H7 (cell line): Measurements from ENCODE around the gene FSTL5. TPM values are rescaled to one million over a fixed set of nuclear protein-coding genes. Genes with fewer than 3 reads are reported as not detected.

ENCODE experiments used
- DNase-seq: peaks from one replicate; pipeline ENCODE4 v3.0.0; 2012
- H3K27me3 ChIP-seq: 2 replicates; pipeline ENCODE4 v1.6.0; 2011; ENCODE audit warnings: mild to moderate bottlenecking, low read length; ENCODE audit not compliant: control insufficient read depth, insufficient read depth
- H3K36me3 ChIP-seq: replicated peaks from 2 replicates; pipeline ENCODE4 v1.5.1; 2011; ENCODE audit warnings: low read length; ENCODE audit not compliant: control insufficient read depth, insufficient read depth
- H3K4me3 ChIP-seq: 2 replicates; pipeline ENCODE4 v1.5.1; 2011; ENCODE audit warnings: low read depth, mild to moderate bottlenecking, control low read depth, low read length, moderate library complexity; ENCODE audit not compliant: insufficient read depth
- total RNA-seq: library from RNA; depleted of rRNA; stranded (reverse); fragments of >200 nt; shearing (Covaris generic); gene quantifications from 2 replicates; pipeline ENCODE4 v1.2.3, GENCODE V29; 2014

FSTL5 gene
- total RNA-seq, 1 experiment from 2014 or later = 2.3 TPM

- Histone ChIP-seq H3K4me3 (no peak overlapping the region), H3K36me3 (no peaks in the 10 kb centered on the region), H3K27me3 (no peaks in the 10 kb centered on the region)
- DNase-seq = no peak
Observed at GRCh38 chr4:162038112-162038511, 125.7 kb downstream of the FSTL5 start.

GRCh38 chr4:162017863-162018262 is 145.9 kb downstream of the FSTL5 start:
- DNase-seq = no peak
- H3K36me3 ChIP-seq = no peaks in the 10 kb centered on the region
- H3K4me3 ChIP-seq = no peak overlapping the region
- H3K27me3 ChIP-seq = no peaks in the 10 kb centered on the region

DNA sequence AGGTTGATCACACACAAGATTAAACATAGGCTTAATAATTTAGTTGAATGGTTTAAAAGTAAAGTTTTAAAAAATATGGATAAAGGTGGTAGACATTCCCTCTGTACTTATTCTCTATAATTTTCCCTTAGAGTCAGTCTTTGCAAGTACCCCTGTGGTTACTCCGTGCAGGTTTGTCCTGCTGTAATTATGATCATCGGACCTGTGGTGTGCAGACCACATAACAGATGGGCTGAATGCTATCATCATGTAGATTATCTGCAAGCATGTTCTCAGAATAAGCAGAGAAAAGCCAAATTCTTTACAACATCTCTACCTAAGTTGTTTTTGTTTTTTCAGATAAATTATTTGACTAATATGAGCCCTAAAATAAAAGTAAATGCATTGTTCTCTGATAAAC is 146.8 kb downstream of the FSTL5 start:
- DNase-seq = no peak
- no peaks in the 10 kb centered on the region for H3K36me3 ChIP-seq
- no peaks in the 10 kb centered on the region for H3K27me3 ChIP-seq
- H3K4me3 ChIP-seq = no peak overlapping the region

DNA sequence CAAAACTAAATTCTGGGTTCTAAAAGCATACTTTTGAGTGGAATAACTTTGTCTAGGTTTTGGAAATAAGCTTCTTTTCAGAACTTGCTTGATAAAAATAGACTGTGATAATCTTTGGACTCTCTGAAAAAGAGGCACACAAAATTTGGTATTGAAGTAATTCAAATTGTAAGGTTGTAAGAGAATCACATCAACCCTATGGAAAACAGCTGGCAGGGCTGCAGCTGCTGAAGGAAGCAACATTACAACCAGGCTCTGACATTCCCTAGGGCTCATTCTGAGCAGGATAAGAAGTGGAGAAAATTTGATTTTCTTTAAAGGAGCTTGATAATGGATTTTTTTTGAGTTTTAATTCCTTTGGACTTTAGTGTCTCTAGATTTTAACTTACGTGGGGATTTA is 147.6 kb downstream of the FSTL5 start:
- H3K36me3 ChIP-seq = no peaks in the 10 kb centered on the region
- H3K4me3 ChIP-seq = no peak overlapping the region
- no peak for DNase-seq
- no peaks in the 10 kb centered on the region for H3K27me3 ChIP-seq

DNA sequence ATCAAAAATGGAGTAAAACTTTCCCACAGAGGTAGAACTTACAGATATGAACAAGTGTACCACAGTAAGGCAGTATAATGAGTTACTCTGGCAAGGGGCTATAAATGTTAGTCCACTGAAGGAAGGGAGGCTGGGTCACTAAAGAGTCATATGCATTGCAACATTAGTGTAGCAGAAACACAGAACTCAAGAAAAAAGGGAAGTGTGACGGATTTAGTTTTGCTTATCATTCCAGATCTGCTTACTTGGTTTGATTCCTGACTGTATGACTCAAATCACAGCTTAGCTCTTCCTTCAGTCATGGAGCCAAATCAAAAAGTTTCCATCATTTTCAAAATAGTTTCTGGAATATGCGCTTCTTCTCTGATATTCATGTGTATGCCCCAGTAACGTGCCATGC is 148.7 kb downstream of the FSTL5 start:
- H3K4me3 ChIP-seq = no peak overlapping the region
- no peak for DNase-seq
- no peaks in the 10 kb centered on the region for H3K36me3 ChIP-seq
- no peaks in the 10 kb centered on the region for H3K27me3 ChIP-seq

GRCh38 chr4:162011089-162011488 is 152.7 kb downstream of the FSTL5 start:
- DNase-seq = no peak
- Histone ChIP-seq H3K4me3 (no peak overlapping the region), H3K36me3 (no peaks in the 10 kb centered on the region), H3K27me3 (no peaks in the 10 kb centered on the region)

DNA sequence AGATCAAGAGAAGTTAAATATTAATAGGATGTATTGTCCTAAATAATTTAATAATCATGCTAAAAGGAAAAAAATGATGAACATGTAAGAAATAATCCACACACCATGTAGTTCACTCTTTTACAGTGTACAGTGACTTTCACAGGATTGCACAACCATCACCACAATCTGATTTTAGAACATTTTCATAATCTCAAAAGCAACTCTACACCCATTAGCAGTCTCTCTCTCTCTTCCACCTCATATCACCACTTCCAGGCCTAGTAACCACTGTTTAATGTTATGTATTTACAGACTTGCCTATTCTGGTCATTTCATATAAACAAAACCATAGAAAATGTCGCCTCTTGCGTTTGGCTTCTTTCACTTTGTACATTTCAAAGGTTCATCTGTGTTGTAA is 153.4 kb downstream of the FSTL5 start:
- no peak for DNase-seq
- no peak overlapping the region for H3K4me3 ChIP-seq

DNA sequence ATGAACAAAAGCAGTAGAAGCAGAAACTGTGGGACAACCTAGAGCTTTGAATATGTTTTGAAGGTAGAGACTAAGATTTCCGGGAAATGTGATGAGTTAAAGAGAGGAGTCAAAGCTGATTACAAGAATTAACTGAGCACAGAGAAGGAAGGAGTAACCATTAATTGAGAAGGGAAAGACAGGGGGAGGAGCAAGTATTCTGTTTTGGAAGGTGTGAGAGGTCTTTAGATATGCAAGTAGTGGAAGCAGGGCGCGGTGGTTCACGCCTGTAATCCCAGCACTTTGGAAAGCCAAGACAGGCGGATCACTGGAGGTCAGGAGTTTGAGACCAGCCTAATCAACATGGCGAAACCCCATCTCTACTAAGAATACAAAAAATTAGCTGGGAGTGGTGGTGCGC is 171.5 kb downstream of the FSTL5 start:
- no peaks in the 10 kb centered on the region for H3K27me3 ChIP-seq
- no peaks in the 10 kb centered on the region for H3K36me3 ChIP-seq
- no peak for DNase-seq
- H3K4me3 ChIP-seq = no peak overlapping the region

More for the DNA sequence above, 153.4 kb downstream of the FSTL5 start:
- H3K36me3 ChIP-seq = no peaks in the 10 kb centered on the region
- H3K27me3 ChIP-seq = no peaks in the 10 kb centered on the region

DNA sequence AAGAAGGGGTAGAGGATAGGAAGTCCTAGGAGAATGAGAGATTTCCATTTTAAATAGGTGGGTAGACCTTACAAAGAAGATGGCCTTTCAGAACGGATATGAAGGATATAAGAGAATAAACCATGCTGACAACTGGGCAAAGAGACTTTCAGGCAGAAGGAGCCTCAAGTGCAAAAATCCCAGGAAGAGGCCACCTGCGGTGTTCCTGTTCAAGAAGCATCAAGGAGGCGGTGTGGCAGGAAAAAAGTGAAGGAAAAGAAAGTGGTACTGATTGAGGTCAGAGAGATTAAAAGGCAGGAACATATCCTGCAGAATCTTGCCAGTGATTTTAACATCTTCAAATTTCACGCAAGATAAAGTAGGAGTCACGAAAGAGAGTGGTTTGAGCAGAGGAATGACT is 172.0 kb downstream of the FSTL5 start:
- Histone ChIP-seq H3K4me3 (no peak overlapping the region), H3K36me3 (no peaks in the 10 kb centered on the region), H3K27me3 (no peaks in the 10 kb centered on the region)
- no peak for DNase-seq

DNA sequence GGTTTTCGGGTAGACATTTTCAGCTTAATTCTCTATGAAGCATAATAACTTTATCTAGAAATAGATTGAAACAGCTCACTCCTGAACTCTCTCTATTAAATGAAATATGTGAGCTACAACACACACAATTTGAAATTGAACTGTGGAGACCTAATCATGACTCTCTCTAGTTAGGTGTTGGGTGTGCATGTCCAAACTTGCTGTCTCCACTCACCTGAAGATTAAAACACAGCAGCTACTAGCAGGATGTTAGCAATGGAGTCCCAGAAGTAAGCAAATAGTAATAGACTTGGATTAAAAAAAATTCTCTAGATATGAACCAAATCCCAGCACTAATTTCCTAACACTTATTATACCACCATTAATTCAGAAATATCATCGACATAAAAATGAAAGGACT is 173.1 kb downstream of the FSTL5 start:
- DNase-seq = no peak
- H3K4me3 ChIP-seq = no peak overlapping the region
- no peaks in the 10 kb centered on the region for H3K36me3 ChIP-seq
- H3K27me3 ChIP-seq = no peaks in the 10 kb centered on the region

DNA sequence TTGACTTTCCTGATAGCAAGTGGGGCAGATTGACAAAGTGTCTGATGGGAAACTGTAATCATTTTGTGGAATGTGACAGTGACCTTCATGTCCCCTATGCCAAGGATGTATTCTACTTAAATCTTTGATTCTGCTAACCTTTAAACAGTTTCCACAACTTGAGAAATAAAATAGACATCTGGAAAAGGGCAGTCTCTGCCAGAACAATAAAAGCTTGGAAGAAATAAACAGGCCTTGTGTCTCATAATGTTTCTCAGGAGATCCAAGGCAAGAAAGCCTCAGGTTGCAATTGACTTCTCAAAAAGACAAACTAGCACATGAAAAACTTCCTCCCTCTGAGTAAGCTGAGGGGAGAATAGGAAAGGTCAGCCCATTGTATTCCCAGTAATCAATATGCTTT is 174.9 kb downstream of the FSTL5 start:
- Histone ChIP-seq H3K36me3 (no peaks in the 10 kb centered on the region), H3K27me3 (no peaks in the 10 kb centered on the region), H3K4me3 (no peak overlapping the region)
- no peak for DNase-seq

DNA sequence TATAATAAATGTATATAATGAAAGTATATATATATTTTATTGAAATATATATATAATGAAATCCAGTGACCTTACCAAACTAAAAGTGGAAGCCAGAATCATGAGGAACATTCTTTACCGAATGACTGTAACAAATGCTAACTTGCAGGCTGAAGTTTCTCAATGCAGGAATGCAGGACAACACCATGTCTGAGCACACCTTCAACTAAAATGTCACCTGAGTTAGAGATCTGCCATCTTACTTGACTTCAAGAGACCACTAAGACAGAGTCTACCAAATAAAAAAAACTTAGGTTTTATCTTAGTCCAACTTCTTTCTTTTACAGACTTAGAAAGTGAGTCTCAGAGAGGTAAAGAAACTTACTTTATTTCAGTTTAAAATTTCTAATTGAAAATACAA is 176.2 kb downstream of the FSTL5 start:
- no peak for DNase-seq
- H3K4me3 ChIP-seq = no peak overlapping the region
- H3K27me3 ChIP-seq = no peaks in the 10 kb centered on the region
- no peaks in the 10 kb centered on the region for H3K36me3 ChIP-seq

GRCh38 chr4:161952382-161952781 is 211.4 kb downstream of the FSTL5 start:
- no peak for DNase-seq
- H3K27me3 ChIP-seq = no peaks in the 10 kb centered on the region
- no peak overlapping the region for H3K4me3 ChIP-seq
- no peaks in the 10 kb centered on the region for H3K36me3 ChIP-seq

- DNase-seq = no peak
- Histone ChIP-seq H3K27me3 (no peaks in the 10 kb centered on the region), H3K4me3 (no peak overlapping the region), H3K36me3 (no peaks in the 10 kb centered on the region)
Observed at GRCh38 chr4:161949946-161950725, 213.7 kb downstream of the FSTL5 start.

DNA sequence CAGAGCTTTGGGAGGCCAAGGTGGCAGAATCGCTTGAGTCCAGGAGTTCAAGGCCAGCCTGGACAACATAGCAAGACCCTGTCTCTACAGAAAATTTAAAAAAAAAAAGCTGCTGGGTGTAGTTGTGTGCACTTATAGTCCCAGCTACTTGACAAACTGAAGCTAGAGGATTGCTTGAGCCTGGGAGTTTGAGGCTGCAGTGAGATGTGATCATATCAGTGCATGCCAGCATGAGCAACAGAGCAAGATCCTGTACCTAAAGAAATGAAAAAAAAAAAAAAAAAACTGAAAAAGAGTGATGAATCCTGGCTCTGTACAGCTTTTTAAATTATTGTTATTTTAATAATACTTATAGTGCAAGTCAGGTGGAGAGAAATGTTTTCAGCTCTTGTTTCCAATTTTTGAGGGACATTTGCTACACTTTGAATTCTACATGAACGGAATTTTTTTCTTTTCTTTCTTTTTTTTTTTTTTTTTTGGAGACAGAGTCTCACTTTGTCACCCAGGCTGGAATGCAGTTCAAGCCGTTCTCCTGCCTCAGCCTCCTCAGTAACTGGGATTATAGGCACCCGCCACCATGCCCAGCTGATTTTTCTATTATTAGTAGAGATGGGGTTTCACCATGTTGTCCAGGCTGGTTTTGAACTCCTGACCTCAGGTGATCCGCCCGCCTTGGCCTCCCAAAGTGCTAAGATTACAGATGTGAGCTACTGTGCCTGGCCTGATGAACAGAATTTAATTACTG is 215.6 kb downstream of the FSTL5 start:
- no peaks in the 10 kb centered on the region for H3K36me3 ChIP-seq
- DNase-seq = no peak
- no peak overlapping the region for H3K4me3 ChIP-seq
- H3K27me3 ChIP-seq = no peaks in the 10 kb centered on the region
